ENCODE data around the gene LITAFD. TPM values are rescaled to one million over a fixed set of nuclear protein-coding genes. Genes with fewer than 3 reads are reported as not detected.

LITAFD gene
- polyA plus RNA-seq, 1 of the 3 experiments (the other 2 are of a cell fraction): not detected

- Histone ChIP-seq H3K4me2 (no peak overlapping the region), H3K27ac (ENCODE audit: low read depth in 2 of 2, low read length in 1 of 2) (peak overlapping the region in 1 of 2 experiments; percentile 24; a peak in 1 of 4 replicates), H3K27me3 (ENCODE audit: insufficient read depth) (no peaks in the 10 kb centered on the region), H3K9me3 (no peaks in the 10 kb centered on the region), H3K9ac (no peak overlapping the region), H4K20me1 (ENCODE audit: insufficient read depth) (peaks cover 62% of the 10 kb centered on the region), H3K79me2 (ENCODE audit: insufficient read depth) (peaks cover 85% of the 10 kb centered on the region), H2AFZ (ENCODE audit: low read depth) (no peak overlapping the region), H3K36me3 (replicated peaks in 1 of 2; ENCODE audit: control insufficient read depth in 1 of 2, insufficient read depth in 2 of 2, low read length in 1 of 2) (no peaks in the 10 kb centered on the region), H3K4me3 (ENCODE audit: low read depth in 2 of 2, low read length in 1 of 2) (no peak overlapping the region), H3K9me2 (no peaks in the 10 kb centered on the region), H3K4me1 (ENCODE audit: control insufficient read depth in 1 of 2, insufficient read depth in 2 of 2, low read depth in 1 of 2, low read length in 1 of 2) (peaks cover 29 to 35% of the 10 kb centered on the region in 2 experiments; a peak in 2 of 4 replicates), H3F3A (replicated peaks; ENCODE audit: insufficient read depth) (no peaks in the 10 kb centered on the region)
- ChIA-PET POLR2A (no interaction called here), CTCF (interaction anchor here (0.6 to 2.2 kb wide), 6 partner anchors 12 to 204 kb away, joined by 3 to 7 read pairs (median 4); no protein-coding TSS in a partner anchor)
- TF ChIP-seq ZBTB33 (IDR thresholded peaks at IDR 0.05; ENCODE audit: borderline replicate concordance, low read depth): no peak
- TF ChIP-seq CHD2 (IDR thresholded peaks at IDR 0.05; ENCODE audit: low read length, partially characterized antibody): no peak
- TF ChIP-seq MAX (IDR thresholded peaks at IDR 0.05; ENCODE audit: low read depth): no peak
- TF ChIP-seq ELF1 (IDR thresholded peaks at IDR 0.05): no peak
- TF ChIP-seq RXRA (IDR thresholded peaks at IDR 0.05; ENCODE audit: borderline replicate concordance, low read depth): no peak
- no peak for DNase-seq
- 78% methylated on average over 7 of the region's 13 CpGs for WGBS (ENCODE audit: low lambda C conversion rate)
Measured at GRCh38 chr16:8864480-8865110, 17.6 kb upstream of the LITAFD start.

DNA sequence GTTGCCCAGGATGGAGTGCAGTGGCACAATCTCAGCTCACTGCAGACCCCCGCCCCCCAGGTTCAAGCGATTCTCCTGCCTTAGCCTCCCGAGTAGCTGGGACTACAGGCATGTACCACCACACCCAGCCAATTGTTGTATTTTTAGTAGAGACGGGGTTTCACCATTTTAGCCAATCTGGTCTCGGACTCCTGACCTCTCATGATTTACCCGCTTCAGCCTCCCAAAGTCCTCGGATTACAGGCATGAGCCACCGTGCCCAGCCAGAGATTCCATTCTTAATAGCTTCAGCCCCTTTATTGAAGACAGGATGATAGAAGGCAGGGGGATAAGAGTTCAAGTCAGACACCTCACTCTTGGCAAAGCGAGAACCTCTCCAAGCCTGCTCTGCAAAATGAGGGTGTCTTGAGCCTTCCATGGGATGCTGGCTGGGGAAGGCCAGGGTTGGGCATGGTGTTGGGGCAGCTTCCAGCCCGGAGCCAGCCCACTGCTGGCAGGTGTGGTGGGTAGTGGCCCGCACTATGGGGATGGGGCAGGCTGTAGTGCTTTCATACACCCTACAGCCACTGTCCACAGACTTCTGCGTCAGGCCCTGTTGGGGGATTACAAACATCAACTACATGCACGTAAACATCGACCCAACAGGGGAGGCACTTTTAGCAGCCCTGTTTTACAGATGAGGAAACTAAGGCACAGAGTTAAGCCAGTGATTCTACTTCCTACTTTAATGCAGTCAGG, 16.8 kb upstream of the LITAFD start:
- Histone ChIP-seq H3K9me2 (no peaks in the 10 kb centered on the region), H3K36me3 (replicated peaks in 1 of 2; ENCODE audit: control insufficient read depth in 1 of 2, insufficient read depth in 2 of 2, low read length in 1 of 2) (no peaks in the 10 kb centered on the region), H3K4me1 (ENCODE audit: control insufficient read depth in 1 of 2, insufficient read depth in 2 of 2, low read depth in 1 of 2, low read length in 1 of 2) (peaks cover 29 to 35% of the 10 kb centered on the region in 2 experiments; a peak in 2 of 4 replicates), H3K4me3 (ENCODE audit: low read depth in 2 of 2, low read length in 1 of 2) (no peak overlapping the region), H3K9me3 (no peaks in the 10 kb centered on the region), H4K20me1 (ENCODE audit: insufficient read depth) (peaks cover 56% of the 10 kb centered on the region), H3F3A (replicated peaks; ENCODE audit: insufficient read depth) (no peaks in the 10 kb centered on the region), H3K4me2 (peak overlapping the region; percentile 100; the same call in 1 of the 2 replicates), H3K27ac (ENCODE audit: low read depth in 2 of 2, low read length in 1 of 2) (no peak overlapping the region), H3K9ac (no peak overlapping the region), H2AFZ (ENCODE audit: low read depth) (no peak overlapping the region), H3K79me2 (ENCODE audit: insufficient read depth) (peaks cover 78% of the 10 kb centered on the region), H3K27me3 (ENCODE audit: insufficient read depth) (no peaks in the 10 kb centered on the region)
- DNase-seq: no peak
- ChIA-PET POLR2A (no interaction called here), CTCF (interaction anchor here (0.6 to 2.2 kb wide), 4 partner anchors 13 to 205 kb away, joined by 3 to 5 read pairs (median 4); no protein-coding TSS in a partner anchor)
- TF ChIP-seq NRF1 (IDR thresholded peaks at IDR 0.05; ENCODE audit: low read depth, low read length) (no peak), PBX3 (IDR thresholded peaks at IDR 0.05) (no peak), POLR2AphosphoS5 (IDR thresholded peaks at IDR 0.05; ENCODE audit: low read depth, low read length) (no peak), YY1 (IDR thresholded peaks at IDR 0.05; ENCODE audit: low read depth) (no peak)
- WGBS (ENCODE audit: low lambda C conversion rate): 92% methylated on average over 14 of the region's 14 CpGs
